AG04450 (cell line): ENCODE data around the gene TRMT2A. TPM values are rescaled to one million over a fixed set of nuclear protein-coding genes. Genes with fewer than 3 reads are reported as not detected.
A peak's percentile ranks its signal among the peaks of the same experiment; 100 is the strongest.

Source experiments
- CTCF ChIA-PET: fragments of 300-600, 350-600 bp; formaldehyde crosslinking; extraction: SDS; loops from one replicate; lab custom pipeline; 2022; ENCODE audit warnings: antibody characterized with exemption, inconsistent platforms; lab: Charles Lee
- POLR2A ChIA-PET: fragments of 350-600 bp; formaldehyde crosslinking; extraction: SDS; loops from one replicate; lab custom pipeline; 2021; ENCODE audit warnings: antibody characterized with exemption, inconsistent platforms; lab: Yijun Ruan, JAX
- DNase-seq: peaks from one replicate; pipeline ENCODE4 v3.0.0-alpha.2; 2011; ENCODE audit warnings: low read depth, low spot score
- H3K27ac ChIP-seq: one replicate; pipeline ENCODE4 v1.5.1; 2012; ENCODE audit warnings: low read depth, low read length, control low read depth
- H3K27me3 ChIP-seq: one replicate; pipeline ENCODE4 v1.6.0; 2012; ENCODE audit warnings: low read length; ENCODE audit not compliant: control insufficient read depth, insufficient read depth
- H3K4me3 ChIP-seq: 2 replicates; pipeline ENCODE4 v1.5.1; 2011; ENCODE audit warnings: mild to moderate bottlenecking, low read depth, low read length, control low read depth
- H3K9me3 ChIP-seq: 2 replicates; pipeline ENCODE4 v1.5.1; 2012; ENCODE audit warnings: low read length; ENCODE audit not compliant: control insufficient read depth, insufficient read depth
- CTCF ChIP-seq: IDR thresholded peaks from 2 replicates; pipeline ENCODE4 v1.5.1; 2011; ENCODE audit warnings: low read depth, low read length, control low read depth, inconsistent platforms
- polyA plus RNA-seq: library from polyadenylated mRNA; depleted of rRNA; stranded (reverse); fragments of >200 nt; gene quantifications from 2 replicates; pipeline ENCODE4 v1.2.3, GENCODE V29; 2011

The TRMT2A gene
- polyA plus RNA-seq, 1 experiment = 15.6 TPM

GRCh38 chr22:20124083-20124787 is 7.2 kb upstream of the TRMT2A start:
- ChIA-PET CTCF (no interaction called here), POLR2A (no interaction called here)
- TF ChIP-seq CTCF = no peak

GRCh38 chr22:20123366-20124082 is 6.5 kb upstream of the TRMT2A start:
- Histone ChIP-seq H3K27me3 (no peaks in the 10 kb centered on the region), H3K27ac (no peak overlapping the region), H3K4me3 (no peak overlapping the region), H3K9me3 (no peaks in the 10 kb centered on the region; the same call in 1 of the 2 replicates)
- POLR2A ChIA-PET = no interaction called here
- no peak for DNase-seq
- no peak for TF ChIP-seq CTCF
- CTCF ChIA-PET = no interaction called here

More at GRCh38 chr22:20124083-20124787, 7.2 kb upstream of the TRMT2A start:
- no peak for DNase-seq
- Histone ChIP-seq H3K27me3 (no peaks in the 10 kb centered on the region), H3K9me3 (no peaks in the 10 kb centered on the region; the same call in 1 of the 2 replicates), H3K4me3 (no peak overlapping the region), H3K27ac (no peak overlapping the region)

GRCh38 chr22:20121856-20122415 is 4.9 kb upstream of the TRMT2A start:
- H3K9me3 ChIP-seq = no peaks in the 10 kb centered on the region; the same call in 1 of the 2 replicates
- no peak for TF ChIP-seq CTCF
- POLR2A ChIA-PET = no interaction called here
- no peaks in the 10 kb centered on the region for H3K27me3 ChIP-seq
- H3K27ac ChIP-seq = no peak overlapping the region
- DNase-seq = no peak
- no peak overlapping the region for H3K4me3 ChIP-seq
- CTCF ChIA-PET = no interaction called here

GRCh38 chr22:20118300-20119020 is 1.4 kb upstream of the TRMT2A start:
- CTCF ChIA-PET = no interaction called here
- Histone ChIP-seq H3K9me3 (no peaks in the 10 kb centered on the region; the same call in 1 of the 2 replicates), H3K27ac (no peak overlapping the region), H3K27me3 (no peaks in the 10 kb centered on the region), H3K4me3 (peak overlapping the region; percentile 82)
- TF ChIP-seq CTCF = no peak
- DNase-seq = no peak
- POLR2A ChIA-PET = interaction anchor here (2.7 kb wide), 1 partner anchor 11 kb away, joined by 12 read pairs; no protein-coding TSS in a partner anchor
